Nephron progenitor cell (in vitro differentiated cells): Measurements from ENCODE around the gene RPS21.

Experiments
- DNase-seq: peaks from one replicate; pipeline ENCODE4 v3.0.0; 2021
- H3K27ac Mint-ChIP-seq: 2 replicates; pipeline ENCODE4 v1.8.0; 2021; ENCODE audit warnings: mild to moderate bottlenecking, moderate library complexity, mixed read lengths
- H3K27me3 Mint-ChIP-seq: 2 replicates; pipeline ENCODE4 v1.8.0; 2021; ENCODE audit warnings: mild to moderate bottlenecking, low read depth, mixed read lengths; ENCODE audit not compliant: poor library complexity
- H3K36me3 Mint-ChIP-seq: 2 replicates; pipeline ENCODE4 v1.8.0; 2021; ENCODE audit warnings: low read depth, mixed read lengths
- H3K4me1 Mint-ChIP-seq: 2 replicates; pipeline ENCODE4 v1.8.0; 2021; ENCODE audit warnings: mixed read lengths
- H3K4me3 Mint-ChIP-seq: 2 replicates; pipeline ENCODE4 v1.8.0; 2021; ENCODE audit warnings: mild to moderate bottlenecking, moderate library complexity, mixed read lengths
- H3K9me3 Mint-ChIP-seq: 2 replicates; pipeline ENCODE4 v1.8.0; 2021; ENCODE audit warnings: mild to moderate bottlenecking, moderate library complexity, mixed read lengths
- TF ChIP-seq, protein P1 (sequence below): fragments of 200-600 bp; sonication (generic); IDR thresholded peaks from 2 replicates; pipeline ENCODE4 v1.5.0; 2021; ENCODE audit warnings: antibody characterized with exemption

RPS21 gene

GRCh38 chr20:62355878-62356588 lies 30.9 kb upstream of the RPS21 start:
- Mint-ChIP-seq H3K4me3 (peak overlapping the region; percentile 61), H3K9me3 (no peaks in the 10 kb centered on the region), H3K27ac (peak overlapping the region; percentile 83), H3K27me3 (no peaks in the 10 kb centered on the region), H3K4me1 (peaks cover 47% of the 10 kb centered on the region), H3K36me3 (no peaks in the 10 kb centered on the region)
- TF ChIP-seq, protein P1, sequence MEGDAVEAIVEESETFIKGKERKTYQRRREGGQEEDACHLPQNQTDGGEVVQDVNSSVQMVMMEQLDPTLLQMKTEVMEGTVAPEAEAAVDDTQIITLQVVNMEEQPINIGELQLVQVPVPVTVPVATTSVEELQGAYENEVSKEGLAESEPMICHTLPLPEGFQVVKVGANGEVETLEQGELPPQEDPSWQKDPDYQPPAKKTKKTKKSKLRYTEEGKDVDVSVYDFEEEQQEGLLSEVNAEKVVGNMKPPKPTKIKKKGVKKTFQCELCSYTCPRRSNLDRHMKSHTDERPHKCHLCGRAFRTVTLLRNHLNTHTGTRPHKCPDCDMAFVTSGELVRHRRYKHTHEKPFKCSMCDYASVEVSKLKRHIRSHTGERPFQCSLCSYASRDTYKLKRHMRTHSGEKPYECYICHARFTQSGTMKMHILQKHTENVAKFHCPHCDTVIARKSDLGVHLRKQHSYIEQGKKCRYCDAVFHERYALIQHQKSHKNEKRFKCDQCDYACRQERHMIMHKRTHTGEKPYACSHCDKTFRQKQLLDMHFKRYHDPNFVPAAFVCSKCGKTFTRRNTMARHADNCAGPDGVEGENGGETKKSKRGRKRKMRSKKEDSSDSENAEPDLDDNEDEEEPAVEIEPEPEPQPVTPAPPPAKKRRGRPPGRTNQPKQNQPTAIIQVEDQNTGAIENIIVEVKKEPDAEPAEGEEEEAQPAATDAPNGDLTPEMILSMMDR = no peak
- DNase-seq = peak; percentile 66

GRCh38 chr20:62356589-62357186 lies 30.2 kb upstream of the RPS21 start:
- TF ChIP-seq, protein P1 = no peak
- no peak for DNase-seq
- Mint-ChIP-seq H3K27me3 (no peaks in the 10 kb centered on the region), H3K4me1 (peaks cover 48% of the 10 kb centered on the region), H3K9me3 (no peaks in the 10 kb centered on the region), H3K36me3 (no peaks in the 10 kb centered on the region), H3K4me3 (no peak overlapping the region), H3K27ac (no peak overlapping the region)

- DNase-seq = no peak
- Mint-ChIP-seq H3K4me3 (no peak overlapping the region), H3K9me3 (no peaks in the 10 kb centered on the region), H3K27ac (no peak overlapping the region), H3K27me3 (no peaks in the 10 kb centered on the region), H3K4me1 (peaks cover 53% of the 10 kb centered on the region), H3K36me3 (no peaks in the 10 kb centered on the region)
- TF ChIP-seq, protein P1 = no peak
These were observed 29.7 kb upstream of the RPS21 start for GRCh38 chr20:62357187-62357667.

DNA sequence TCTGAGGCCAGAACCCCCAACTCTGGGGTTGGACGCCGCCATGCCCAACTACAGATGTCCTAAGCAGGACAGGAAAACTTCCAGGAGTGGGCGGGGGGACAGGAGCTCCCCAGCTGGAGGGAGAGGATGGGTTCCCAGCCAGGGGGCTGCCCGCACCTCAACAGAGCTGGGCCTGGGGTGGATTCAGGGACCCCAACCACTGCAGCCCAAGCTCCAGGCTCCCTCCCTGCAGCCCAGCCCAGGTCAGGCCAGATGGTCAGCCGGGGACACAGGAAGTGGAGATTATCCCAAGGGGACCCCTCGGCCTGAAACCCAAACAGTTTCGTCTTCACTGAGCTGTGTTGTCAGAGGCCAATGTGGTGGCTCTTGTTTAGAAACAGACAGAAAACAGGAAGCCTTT lies 29.2 kb upstream of the RPS21 start:
- DNase-seq = no peak
- Mint-ChIP-seq H3K4me1 (peaks cover 58% of the 10 kb centered on the region), H3K9me3 (no peaks in the 10 kb centered on the region), H3K27me3 (no peaks in the 10 kb centered on the region), H3K4me3 (no peak overlapping the region), H3K36me3 (no peaks in the 10 kb centered on the region), H3K27ac (no peak overlapping the region)
- TF ChIP-seq, protein P1 = no peak

DNA sequence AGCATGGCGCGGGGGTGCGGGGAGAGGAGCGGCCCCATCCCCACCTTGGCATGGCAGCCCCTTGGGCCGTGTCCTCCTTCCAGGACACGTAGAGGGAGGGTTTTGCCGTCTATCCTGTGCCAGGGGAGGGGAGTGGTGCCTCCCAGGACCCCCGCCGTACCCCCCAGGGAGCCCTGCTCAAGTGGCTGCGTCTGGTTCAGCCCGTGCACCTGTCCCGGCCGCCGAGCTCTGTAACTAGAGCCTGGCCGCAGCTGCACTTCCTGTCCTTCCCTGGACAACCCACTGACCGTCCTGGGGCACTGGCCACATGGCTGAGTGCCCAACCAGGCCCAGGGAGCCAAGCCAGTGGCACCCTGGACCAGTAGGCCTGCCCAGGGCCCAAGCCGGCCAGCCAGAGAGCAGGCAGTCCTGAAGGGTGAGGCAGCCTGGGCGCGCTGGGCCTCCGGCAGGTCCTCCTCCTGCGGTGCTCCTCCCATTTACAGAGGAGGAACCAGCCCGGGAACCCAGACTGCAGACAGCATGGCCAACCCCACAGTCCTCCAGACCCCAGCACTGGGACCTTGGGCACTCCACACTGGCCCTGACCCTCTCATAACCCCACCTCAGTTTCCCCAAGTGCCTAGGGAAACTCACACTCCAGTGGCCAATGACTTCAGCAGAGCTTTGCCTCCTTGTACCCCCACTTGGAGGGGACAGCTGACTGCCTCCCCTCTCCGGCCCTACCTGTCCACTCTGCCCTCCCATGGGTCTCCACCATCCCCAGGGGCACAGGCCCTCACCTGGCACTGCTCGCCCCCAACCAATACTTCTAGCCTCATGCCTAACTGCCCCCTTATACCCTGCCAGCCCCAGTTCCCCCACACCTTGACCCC lies 28.5 kb upstream of the RPS21 start:
- Mint-ChIP-seq H3K4me1 (peaks cover 60% of the 10 kb centered on the region), H3K27me3 (no peaks in the 10 kb centered on the region), H3K36me3 (no peaks in the 10 kb centered on the region), H3K27ac (no peak overlapping the region), H3K4me3 (no peak overlapping the region), H3K9me3 (no peaks in the 10 kb centered on the region)
- DNase-seq = no peak
- TF ChIP-seq, protein P1 = no peak
